ENCODE data around the gene WDR64. TPM values are rescaled to one million over a fixed set of nuclear protein-coding genes. Genes with fewer than 3 reads are reported as not detected.

Gene WDR64
- total and polyA plus RNA-seq, 2 of the 13 experiments (the other 11 are each of a cell fraction or from before 2014, with no cell fraction given) = not detected

GRCh38 chr1:241648159-241648558 lies 3.9 kb upstream of the WDR64 start:
- Histone ChIP-seq H3K36me3 (replicated peaks in 1 of 2; ENCODE audit: control insufficient read depth in 1 of 2, insufficient read depth in 2 of 2, low read length in 2 of 2) (no peaks in the 10 kb centered on the region), H4K20me1 (ENCODE audit: insufficient read depth, low read length) (no peaks in the 10 kb centered on the region), H3K79me2 (ENCODE audit: insufficient read depth, low read length) (no peaks in the 10 kb centered on the region), H2AFZ (ENCODE audit: low read length) (no peak overlapping the region), H3K9me3 (ENCODE audit: low read length) (no peaks in the 10 kb centered on the region), H3K27me3 (ENCODE audit: control insufficient read depth in 1 of 2, insufficient read depth in 2 of 2, low read length in 2 of 2) (no peaks in the 10 kb centered on the region), H3K4me1 (ENCODE audit: insufficient read depth, low read length) (no peaks in the 10 kb centered on the region), H3K9ac (ENCODE audit: insufficient read depth, low read depth, low read length) (no peak overlapping the region), H3K27ac (ENCODE audit: extremely low read length, insufficient read depth, low read length) (no peak overlapping the region), H3K4me3 (replicated peaks in 1 of 3; ENCODE audit: insufficient read depth in 1 of 3, low read depth in 2 of 3, low read length in 3 of 3) (no peak overlapping the region), H3K4me2 (ENCODE audit: low read depth, low read length) (no peak overlapping the region)
- no peak for TF ChIP-seq NR2C2 (CRISPR knock-in tag; IDR thresholded peaks at IDR 0.05; ENCODE audit: borderline replicate concordance)
- TF ChIP-seq, protein P1, sequence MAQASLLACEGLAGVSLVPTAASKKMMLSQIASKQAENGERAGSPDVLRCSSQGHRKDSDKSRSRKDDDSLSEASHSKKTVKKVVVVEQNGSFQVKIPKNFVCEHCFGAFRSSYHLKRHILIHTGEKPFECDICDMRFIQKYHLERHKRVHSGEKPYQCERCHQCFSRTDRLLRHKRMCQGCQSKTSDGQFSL (CRISPR knock-in tag; IDR thresholded peaks at IDR 0.05) = no peak
- TF ChIP-seq ZFP62 (CRISPR knock-in tag; IDR thresholded peaks at IDR 0.05) = no peak
- no peak for TF ChIP-seq ZNF207 (IDR thresholded peaks at IDR 0.05; ENCODE audit: borderline replicate concordance)
- TF ChIP-seq ATF7 (IDR thresholded peaks at IDR 0.05) = no peak
- TF ChIP-seq ATF7 (CRISPR knock-in tag; IDR thresholded peaks at IDR 0.05) = no peak
- TF ChIP-seq ZNF790 (CRISPR knock-in tag; IDR thresholded peaks at IDR 0.05; ENCODE audit: borderline replicate concordance) = no peak
- no peak for TF ChIP-seq ZNF552 (CRISPR knock-in tag; IDR thresholded peaks at IDR 0.05; ENCODE audit: borderline replicate concordance)
- TF ChIP-seq ZNF776 (CRISPR knock-in tag; IDR thresholded peaks at IDR 0.05) = no peak
- TF ChIP-seq KMT2B (CRISPR knock-in tag; IDR thresholded peaks at IDR 0.05) = no peak
- TF ChIP-seq ZNF446 (CRISPR knock-in tag; IDR thresholded peaks at IDR 0.05) = no peak
- TF ChIP-seq ARID2 (CRISPR knock-in tag; IDR thresholded peaks at IDR 0.05; ENCODE audit: borderline replicate concordance) = no peak
- no peak for TF ChIP-seq ZNF878 (CRISPR knock-in tag; IDR thresholded peaks at IDR 0.05)
- no peak for TF ChIP-seq ZBTB3 (CRISPR knock-in tag; IDR thresholded peaks at IDR 0.05; ENCODE audit: borderline replicate concordance, low read depth)
- TF ChIP-seq ZNF20 (CRISPR knock-in tag; IDR thresholded peaks at IDR 0.05) = no peak
- TF ChIP-seq MBNL3 (CRISPR knock-in tag; conservative IDR thresholded peaks at IDR 0.05) = no peak
- 59% methylated on average over 1 of the region's 1 CpG for WGBS (ENCODE audit: low lambda C conversion rate)
- intact Hi-C loops (cut with micrococcal nuclease; ENCODE audit: unreplicated experiment) = no loop called here
- no peak for FAIRE-seq
- ChIA-PET POLR2A (no interaction called here), CTCF (ENCODE audit: low intra/inter-chr PET ratio, low total read pairs) (no interaction called here)
- in situ Hi-C loops (cut with HindIII; ENCODE audit: extremely low pct_ligation_motif_present, low pct_unique_long_range_greater_than_20kb) = no loop called here
- no TSS peak for BruUV-seq (replicated peaks)
- DNase-seq (ENCODE audit: low spot score) = no peak
- no peak for ATAC-seq
